H1 (cell line): ENCODE results near the gene PHLDA3. TPM values are rescaled to one million over a fixed set of nuclear protein-coding genes. Genes with fewer than 3 reads are reported as not detected.

Experiments used
- CTCF ChIA-PET: fragments of 300-600 bp; sonication (Branson Sonifier 250); formaldehyde crosslinking; loops from one replicate; lab custom pipeline; 2021; ENCODE audit not compliant: partially characterized antibody; lab: Charles Lee
- POLR2A ChIA-PET: fragments of 300-600 bp; sonication (Branson Sonifier 250); formaldehyde crosslinking; loops from one replicate; lab custom pipeline; 2021; ENCODE audit warnings: inconsistent platforms; ENCODE audit not compliant: partially characterized antibody; lab: Charles Lee
- DNase-seq, 2 experiments: peaks; one replicate each; pipeline versions ENCODE4 v3.0.0 to v3.0.0-alpha.2; 2010 to 2022; ENCODE audit warnings: low spot score in 2 of 2, low read depth in 1 of 2, mixed read lengths in 1 of 2
- FAIRE-seq: peaks from 2 replicates; lab custom pipeline; 2011; peaks lifted over from hg19 to GRCh38; lab: Jason Lieb, UNC
- H2AFZ ChIP-seq: 2 replicates; pipeline ENCODE4 v1.8.1; 2012; ENCODE audit warnings: low read length, inconsistent platforms
- H2AK5ac ChIP-seq: 2 replicates; pipeline ENCODE4 v1.6.1; 2013; ENCODE audit warnings: low read depth, low read length
- H2BK120ac ChIP-seq: replicated peaks from 2 replicates; pipeline ENCODE3; 2013; ENCODE audit warnings: low read depth, low read length, inconsistent platforms
- H2BK12ac ChIP-seq: 2 replicates; pipeline ENCODE4 v1.6.1; 2013; ENCODE audit warnings: low read depth, low read length
- H2BK15ac ChIP-seq: 2 replicates; pipeline ENCODE4 v1.6.1; 2013; ENCODE audit warnings: low read length
- H2BK20ac ChIP-seq: 2 replicates; pipeline ENCODE4 v1.6.1; 2013; ENCODE audit warnings: low read length
- H2BK5ac ChIP-seq: 2 replicates; pipeline ENCODE4 v1.6.1; 2013; ENCODE audit warnings: low read depth, low read length
- H3K14ac ChIP-seq: 2 replicates; pipeline ENCODE4 v1.6.1; 2013; ENCODE audit warnings: inconsistent platforms; ENCODE audit not compliant: insufficient read length
- H3K18ac ChIP-seq: 2 replicates; pipeline ENCODE4 v1.6.1; 2013; ENCODE audit warnings: low read length; ENCODE audit errors: extremely low read depth
- H3K23ac ChIP-seq: 2 replicates; pipeline ENCODE4 v1.6.1; 2013; ENCODE audit warnings: inconsistent platforms; ENCODE audit not compliant: insufficient read length
- H3K23me2 ChIP-seq: 2 replicates; pipeline ENCODE4 v1.6.1; 2013; ENCODE audit warnings: low read depth, low read length
- H3K27ac ChIP-seq: 2 replicates; pipeline ENCODE4 v1.6.1; 2011; ENCODE audit warnings: low read depth, low read length, inconsistent platforms
- H3K27me3 ChIP-seq, 4 experiments: replicated peaks in 1 of 4; 1 replicate in 1 of 4; 2 replicates in 3 of 4; pipeline versions ENCODE4 v1.6.1 to v1.8.1; 2011 to 2013; ENCODE audit warnings: low read length in 3 of 4, mild to moderate bottlenecking in 3 of 4, inconsistent platforms in 2 of 4, mixed read lengths in 2 of 4, moderate library complexity in 1 of 4; ENCODE audit not compliant: control insufficient read depth in 3 of 4, insufficient read depth in 3 of 4; ENCODE audit errors: extremely low read depth in 1 of 4
- H3K36me3 ChIP-seq, 4 experiments: 2 replicates each; pipeline versions ENCODE4 v1.6.1 to v1.8.1; 2011 to 2013; ENCODE audit warnings: mild to moderate bottlenecking in 4 of 4, low read length in 3 of 4, moderate library complexity in 2 of 4, control low read depth in 1 of 4, inconsistent platforms in 1 of 4; ENCODE audit not compliant: insufficient read depth in 4 of 4, control insufficient read depth in 2 of 4
- H3K4ac ChIP-seq: replicated peaks from 2 replicates; pipeline ENCODE3; 2013; ENCODE audit warnings: low read length, low read depth, mixed read lengths, inconsistent platforms; ENCODE audit not compliant: insufficient read length
- H3K4me1 ChIP-seq, 4 experiments: replicated peaks in 1 of 4; 1 replicate in 1 of 4; 2 replicates in 3 of 4; pipeline versions ENCODE4 v1.6.1 to v1.8.1; 2011 to 2013; ENCODE audit warnings: low read length in 3 of 4, inconsistent platforms in 2 of 4, mixed read lengths in 1 of 4; ENCODE audit not compliant: insufficient read depth in 4 of 4, control insufficient read depth in 3 of 4
- H3K4me2 ChIP-seq, 2 experiments: 2 replicates each; pipeline versions ENCODE4 v1.6.1 to v1.8.1; 2011 to 2013; ENCODE audit warnings: low read depth in 2 of 2, low read length in 2 of 2, control low read depth in 1 of 2, inconsistent platforms in 1 of 2, mild to moderate bottlenecking in 1 of 2; ENCODE audit not compliant: insufficient read depth in 1 of 2
- H3K4me3 ChIP-seq, 4 experiments: fragments of 200-600, 300-600 bp in 1 of 4; sonication (generic), shearing (Covaris generic), sonication (Bioruptor Twin) in 1 of 4; 2 replicates each; pipeline versions ENCODE4 v1.5.1 to v1.8.1; 2011 to 2016; ENCODE audit warnings: low read length in 4 of 4, low read depth in 3 of 4, control low read depth in 2 of 4, inconsistent platforms in 2 of 4, mild to moderate bottlenecking in 2 of 4, mixed read lengths in 1 of 4, moderate library complexity in 1 of 4; ENCODE audit not compliant: insufficient read depth in 2 of 4; ENCODE audit errors: extremely low read depth in 1 of 4
- H3K56ac ChIP-seq: replicated peaks from 2 replicates; pipeline ENCODE3; 2013; ENCODE audit warnings: low read depth, mild to moderate bottlenecking, mixed read lengths, low read length, inconsistent platforms; ENCODE audit not compliant: insufficient read length
- H3K79me1 ChIP-seq: 2 replicates; pipeline ENCODE4 v1.6.1; 2013; ENCODE audit warnings: low read depth, low read length, control low read depth
- H3K79me2 ChIP-seq, 2 experiments: 2 replicates each; pipeline versions ENCODE4 v1.6.1 to v1.8.1; 2012 to 2013; ENCODE audit warnings: low read length in 2 of 2, mild to moderate bottlenecking in 2 of 2, inconsistent platforms in 1 of 2; ENCODE audit not compliant: insufficient read depth in 2 of 2, control insufficient read depth in 1 of 2
- H3K9ac ChIP-seq, 4 experiments: replicated peaks in 1 of 4; 1 replicate in 1 of 4; 2 replicates in 3 of 4; pipeline versions ENCODE4 v1.6.1 to v1.8.1; 2011 to 2013; ENCODE audit warnings: low read depth in 3 of 4, low read length in 3 of 4, control low read depth in 2 of 4, mild to moderate bottlenecking in 2 of 4, moderate library complexity in 2 of 4, inconsistent platforms in 1 of 4; ENCODE audit errors: extremely low read depth in 1 of 4
- H3K9me3 ChIP-seq, 2 experiments: 2 replicates each; pipeline versions ENCODE4 v1.6.1 to v1.8.1; 2012 to 2013; ENCODE audit warnings: mild to moderate bottlenecking in 2 of 2, moderate library complexity in 2 of 2, control low read depth in 1 of 2, inconsistent platforms in 1 of 2, low read depth in 1 of 2, low read length in 1 of 2, mixed read lengths in 1 of 2; ENCODE audit not compliant: insufficient read depth in 2 of 2
- H4K20me1 ChIP-seq, 2 experiments: replicated peaks in 1 of 2; 2 replicates each; pipeline versions ENCODE3 to v1.8.1; 2011 to 2013; ENCODE audit warnings: inconsistent platforms in 2 of 2, low read length in 2 of 2, mild to moderate bottlenecking in 1 of 2; ENCODE audit not compliant: insufficient read depth in 2 of 2, control insufficient read depth in 1 of 2
- H4K5ac ChIP-seq: 2 replicates; pipeline ENCODE4 v1.6.1; 2013; ENCODE audit warnings: low read length, low read depth, mixed read lengths, inconsistent platforms; ENCODE audit not compliant: insufficient read length
- H4K8ac ChIP-seq: 2 replicates; pipeline ENCODE4 v1.8.0; 2013; ENCODE audit warnings: mild to moderate bottlenecking, moderate library complexity, low read length, inconsistent platforms; ENCODE audit not compliant: insufficient read depth; ENCODE audit errors: extremely low read depth
- H4K91ac ChIP-seq: replicated peaks from 2 replicates; pipeline ENCODE3; 2013; ENCODE audit warnings: low read length, mixed read lengths, inconsistent platforms; ENCODE audit not compliant: insufficient read length
- HDAC2 ChIP-seq, 2 experiments: fragments of 300-600 bp in 1 of 2; sonication (generic) in 1 of 2; IDR thresholded peaks; 2 replicates each; pipeline ENCODE4 v1.6.1; 2011 to 2012; ENCODE audit warnings: low read depth in 2 of 2, low read length in 2 of 2, mild to moderate bottlenecking in 2 of 2, moderate library complexity in 2 of 2, borderline replicate concordance in 1 of 2, inconsistent platforms in 1 of 2
- JUND ChIP-seq: IDR thresholded peaks from 2 replicates; pipeline ENCODE4 v1.6.1; 2011; ENCODE audit warnings: mild to moderate bottlenecking, improper control_type of control experiment, low read length
- POLR2AphosphoS5 ChIP-seq: IDR thresholded peaks from 2 replicates; pipeline ENCODE4 v1.6.1; 2011; ENCODE audit warnings: low read depth, low read length
- RNF2 ChIP-seq: fragments of 200-900, 300-1000 bp; sonication (generic); IDR thresholded peaks from 2 replicates; pipeline ENCODE4 v1.7.1; 2016; ENCODE audit warnings: borderline replicate concordance, low read depth, mild to moderate bottlenecking, antibody characterized with exemption, low read length; ENCODE audit not compliant: poor library complexity, severe bottlenecking; ENCODE audit errors: missing control alignments
- TEAD4 ChIP-seq: IDR thresholded peaks from 2 replicates; pipeline ENCODE4 v1.6.1; 2012; ENCODE audit warnings: low read depth, low read length, inconsistent platforms, mixed read lengths
- WGBS, 2 experiments: shearing (Covaris generic) in 1 of 2; methylation state at CpG; one replicate each; pipeline versions ENCODE4 v1.1.6 to v1.1.7; 2013 to 2015; ENCODE audit warnings: low lambda C conversion rate in 2 of 2, mixed read lengths in 2 of 2, inconsistent platforms in 1 of 2, low coverage in 1 of 2, missing lambda C conversion rate in 1 of 2; ENCODE audit not compliant: insufficient replicate concordance in 2 of 2, insufficient coverage in 1 of 2, insufficient read length in 1 of 2; ENCODE audit errors: extremely low coverage in 1 of 2, missing lambda C conversion rate in 1 of 2; 5-methylcytosine and 5-hydroxymethylcytosine counted together
- polyA plus RNA-seq, 7 experiments: library from polyadenylated mRNA; depleted of rRNA in 3 of 7; stranded (reverse) in 5 of 7; unstranded in 2 of 7; fragments of >200 nt in 5 of 7; fragments of 200-250 nt in 2 of 7; gene quantifications; 1 replicate in 5 of 7; 2 replicates in 1 of 7; 4 replicates in 1 of 7; pipeline versions ENCODE4 v1.2.1 to v1.2.3, GENCODE V29; 2011 to 2013; ENCODE audit warnings: missing spikeins in 2 of 7, mixed read lengths in 2 of 7
- total RNA-seq: library from RNA; stranded (reverse); fragmentation: NEBNext Ultra II Directional; extraction: Animal tissue kit (Norgen Biotek cat#: 25700); gene quantifications from 2 replicates; pipeline ENCODE4 v1.2.1, GENCODE V29; 2021
- TF ChIP-seq, protein P1 (sequence below): IDR thresholded peaks from 2 replicates; pipeline ENCODE4 v1.6.1; 2012; ENCODE audit warnings: inconsistent platforms

PHLDA3 gene
- total and polyA plus RNA-seq, 2 of the 8 experiments (the other 6 are each of a cell fraction or from before 2014, with no cell fraction given), result 25.5 to 27.5 TPM

DNA sequence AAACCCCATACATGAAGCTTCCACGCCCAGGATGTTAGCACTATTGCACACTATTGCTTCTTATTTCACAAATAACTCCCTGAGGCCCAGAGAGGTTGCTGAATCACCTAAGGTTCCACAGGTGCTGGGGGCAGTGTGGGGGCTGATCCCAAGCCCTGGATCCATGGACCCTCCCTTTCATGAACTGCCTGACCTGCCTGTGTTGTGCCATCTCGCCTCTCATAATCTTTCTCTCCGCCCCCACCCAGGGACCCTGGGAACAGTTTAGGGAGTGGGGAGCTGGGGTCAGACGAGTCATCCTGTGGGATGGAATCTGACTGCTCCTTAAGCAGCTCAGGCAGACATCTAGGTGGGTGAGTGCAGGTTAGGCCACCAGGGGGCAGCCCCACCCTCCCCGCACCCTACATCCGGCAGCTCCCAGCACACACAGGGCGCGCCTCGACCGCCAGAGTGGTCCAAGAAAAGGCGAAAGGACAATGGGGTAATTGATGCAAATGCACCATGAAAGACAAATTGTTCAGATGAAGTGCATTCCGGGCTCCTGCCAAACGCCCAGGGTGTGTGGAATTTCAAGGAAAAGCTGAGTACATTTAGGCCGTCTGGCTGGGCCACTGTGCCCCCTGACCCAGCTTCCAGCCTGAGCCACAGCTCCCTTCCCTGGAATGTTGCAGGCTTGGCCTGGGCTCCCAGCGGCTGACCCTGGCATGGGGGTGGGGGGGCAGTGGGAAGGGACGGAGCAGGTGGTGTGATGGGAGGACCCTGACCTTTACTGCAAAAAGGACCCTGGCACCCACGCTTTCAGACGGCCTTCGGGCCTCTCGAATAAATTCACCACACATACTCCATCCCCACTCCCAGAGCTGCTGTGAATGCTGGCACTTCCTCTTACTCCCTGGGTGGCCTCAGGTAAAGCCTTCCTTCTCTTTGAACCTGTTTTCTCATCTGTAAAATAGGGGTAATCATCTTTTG lies 20.8 kb downstream of the PHLDA3 start:
- no peaks in the 10 kb centered on the region; a peak in 1 of 7 replicates for H3K27me3 ChIP-seq
- H3K9me3 ChIP-seq, result no peaks in the 10 kb centered on the region
- H4K8ac ChIP-seq, result no peak overlapping the region
- CTCF ChIA-PET, result interaction anchor here (0.5 to 12.4 kb wide), 48 partner anchors 9 to 501 kb away, joined by 3 to 171 read pairs (median 4); partner anchors contain the start of genes PHLDA3 and TNNI1
- no peak overlapping the region for H2BK120ac ChIP-seq
- peak overlapping the region in 1 of 2 experiments; percentile 53; a peak in 3 of 4 replicates for H3K4me2 ChIP-seq
- H4K5ac ChIP-seq, result no peak overlapping the region
- H3K79me1 ChIP-seq, result no peaks in the 10 kb centered on the region
- H3K27ac ChIP-seq, result no peak overlapping the region
- H3K9ac ChIP-seq, result no peak overlapping the region
- H2AFZ ChIP-seq, result peak overlapping the region; percentile 93; the same call in 1 of the 2 replicates
- H3K23me2 ChIP-seq, result no peaks in the 10 kb centered on the region
- H3K18ac ChIP-seq, result peak overlapping the region; percentile 81
- peaks cover 4 to 20% (median 15%) of the 10 kb centered on the region in 4 experiments for H3K4me1 ChIP-seq
- H2BK15ac ChIP-seq, result 0 out of 2 replicates have a peak overlapping the region, but pooled peaks have one; percentile 31
- no peaks in the 10 kb centered on the region for H3K79me2 ChIP-seq
- FAIRE-seq (no peak), DNase-seq (peak; percentile 79 to 84)
- H3K56ac ChIP-seq, result no peak overlapping the region
- peak overlapping the region; percentile 61 for H2BK20ac ChIP-seq
- peak overlapping the region in 3 of 4 experiments; percentile 7 to 33 (median 17); a peak in 3 of 8 replicates for H3K4me3 ChIP-seq
- H3K4ac ChIP-seq, result no peak overlapping the region
- peak overlapping the region; percentile 86; the same call in 1 of the 2 replicates for H2BK12ac ChIP-seq
- H3K36me3 ChIP-seq, result no peaks in the 10 kb centered on the region
- H2AK5ac ChIP-seq, result no peak overlapping the region
- no peaks in the 10 kb centered on the region for H4K20me1 ChIP-seq
- no peak overlapping the region for H2BK5ac ChIP-seq
- H4K91ac ChIP-seq, result peak overlapping the region; percentile 22
- WGBS, 2 experiments, result 22% methylated on average over 18 of the region's 20 CpGs; no CpG with 5 or more reads in 1 of the 2 experiments
- H3K23ac ChIP-seq, result no peak overlapping the region
- H3K14ac ChIP-seq, result no peak overlapping the region
- POLR2A ChIA-PET, result interaction anchor here (0.7 to 3.3 kb wide), 12 partner anchors 8 to 381 kb away, joined by 3 to 17 read pairs (median 4); partner anchors contain the start of genes IPO9 and PHLDA3
- TF ChIP-seq RNF2, result no peak
- TF ChIP-seq POLR2AphosphoS5, result no peak
- TF ChIP-seq, protein P1, sequence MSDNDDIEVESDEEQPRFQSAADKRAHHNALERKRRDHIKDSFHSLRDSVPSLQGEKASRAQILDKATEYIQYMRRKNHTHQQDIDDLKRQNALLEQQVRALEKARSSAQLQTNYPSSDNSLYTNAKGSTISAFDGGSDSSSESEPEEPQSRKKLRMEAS, result peak; percentile 50; the same call in 1 of the 2 replicates
- TF ChIP-seq HDAC2 (IDR thresholded peaks at IDR 0.05; ENCODE audit: borderline replicate concordance in 1 of 2, low read depth in 2 of 2, low read length in 2 of 2), result peak in 1 of 2 experiments; percentile 57; a peak in 1 of 4 replicates
- no peak for TF ChIP-seq JUND
- peak; percentile 91 for TF ChIP-seq TEAD4
